CD4-positive, alpha-beta T cell treated with Interleukin-6 at 100 ng/mL for 8 hours (primary cell): ENCODE results near the gene ERICH6B.

Experiments used
- DNase-seq: peaks from one replicate; pipeline ENCODE4 v3.0.0-alpha.2; 2020; ENCODE audit warnings: mixed read lengths, low spot score

Gene ERICH6B

GRCh38 chr13:45500492-45501174, 114.9 kb downstream of the ERICH6B start:
- DNase-seq, result no peak

GRCh38 chr13:45496942-45497341, 118.6 kb downstream of the ERICH6B start:
- DNase-seq, result no peak

- no peak for DNase-seq
Measured at GRCh38 chr13:45492538-45492937, 123.0 kb downstream of the ERICH6B start.
